Activated CD8-positive, alpha-beta T cell treated with anti-CD3 and anti-CD28 coated beads, Interleukin-2, amount 10 ng/mL, durations not matched to agents 7 days and 5 days (primary cell): ENCODE data around the gene ARHGAP15. TPM values are rescaled to one million over a fixed set of nuclear protein-coding genes. Genes with fewer than 3 reads are reported as not detected.
A peak's percentile ranks its signal among the peaks of the same experiment; 100 is the strongest.

Experiments used
- ATAC-seq: fragments of 150-1000 bp; cut with Tn5 transposase; one replicate; pipeline ENCODE4 v1.10.0; 2021; ENCODE audit warnings: moderate library complexity
- CTCF ChIA-PET: fragments of 350-600 bp; sonication (Branson Sonifier 250); formaldehyde crosslinking; loops from one replicate; lab custom pipeline; 2021; ENCODE audit warnings: antibody characterized with exemption; lab: Charles Lee
- POLR2A ChIA-PET: fragments of 350-600 bp; sonication (Branson Sonifier 250); formaldehyde crosslinking; loops from one replicate; lab custom pipeline; 2021; ENCODE audit warnings: antibody characterized with exemption; lab: Charles Lee
- DNase-seq: peaks from one replicate; pipeline ENCODE4 v3.0.0-alpha.2; 2020
- H3K27ac Mint-ChIP-seq: one replicate; pipeline ENCODE4 v1.8.0; 2021; ENCODE audit warnings: mild to moderate bottlenecking, mixed read lengths
- H3K27me3 Mint-ChIP-seq: one replicate; pipeline ENCODE4 v1.8.0; 2021; ENCODE audit warnings: low read depth, mixed read lengths
- H3K36me3 Mint-ChIP-seq: one replicate; pipeline ENCODE4 v1.8.0; 2021; ENCODE audit warnings: low read depth, mixed read lengths
- H3K4me1 Mint-ChIP-seq: one replicate; pipeline ENCODE4 v1.8.0; 2021; ENCODE audit warnings: low read depth, mixed read lengths
- H3K4me3 Mint-ChIP-seq: one replicate; pipeline ENCODE4 v1.8.0; 2021; ENCODE audit warnings: mild to moderate bottlenecking, mixed read lengths
- H3K9me3 Mint-ChIP-seq: one replicate; pipeline ENCODE4 v1.8.0; 2022; ENCODE audit warnings: mixed read lengths; ENCODE audit not compliant: insufficient read depth
- total RNA-seq, 2 experiments: library from RNA; stranded (reverse); gene quantifications; one replicate each; pipeline ENCODE4 v1.2.3, GENCODE V29; 2021

The ARHGAP15 gene
- total RNA-seq, 2 experiments from 2014 or later, result 154 to 158 TPM

DNA sequence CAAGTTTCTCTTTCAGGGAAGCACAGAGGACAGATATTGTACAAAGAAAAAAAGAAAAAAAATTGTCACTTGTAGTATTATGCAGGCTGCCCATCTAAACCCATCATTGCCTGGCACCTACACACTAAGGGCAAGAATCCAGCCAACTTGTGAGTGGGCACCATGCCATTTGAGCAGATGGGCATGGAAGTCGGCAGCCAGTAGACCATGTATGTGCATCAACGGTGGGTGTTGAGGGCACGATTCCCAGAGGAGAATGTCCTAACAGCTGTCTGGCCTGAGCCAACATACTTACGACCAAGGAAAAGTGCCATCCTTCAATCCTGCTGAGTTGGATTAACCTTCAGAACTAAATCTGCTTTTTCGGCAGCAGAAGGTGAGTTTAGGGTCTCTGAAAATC lies 63.9 kb downstream of the ARHGAP15 start:
- H3K27me3 Mint-ChIP-seq, result no peaks in the 10 kb centered on the region
- CTCF ChIA-PET, result no interaction called here
- H3K27ac Mint-ChIP-seq, result no peak overlapping the region

DNA sequence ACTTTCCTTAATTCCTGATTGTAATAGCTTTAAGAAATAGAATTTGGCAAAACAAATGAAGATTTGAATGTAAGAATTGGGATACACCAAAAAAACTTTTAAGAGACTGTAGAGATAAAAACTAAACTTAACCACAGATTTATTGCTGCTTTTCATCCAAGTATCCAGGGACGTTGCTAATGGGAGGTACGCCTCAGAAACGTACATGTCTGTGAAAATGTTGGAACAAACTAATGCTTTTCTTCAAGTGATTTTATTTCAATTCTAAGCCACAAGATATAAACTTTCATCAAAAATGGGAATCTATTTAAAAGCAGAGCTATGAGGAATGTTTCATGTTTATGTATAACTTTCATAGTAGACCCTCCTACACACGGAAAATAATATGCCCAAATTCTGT lies 66.3 kb downstream of the ARHGAP15 start:
- DNase-seq (no peak), ATAC-seq (no peak)
- Mint-ChIP-seq H3K27ac (no peak overlapping the region), H3K27me3 (no peaks in the 10 kb centered on the region), H3K36me3 (peaks cover 55% of the 10 kb centered on the region), H3K4me1 (peaks cover 1% of the 10 kb centered on the region), H3K4me3 (no peak overlapping the region), H3K9me3 (no peaks in the 10 kb centered on the region)
- ChIA-PET POLR2A (no interaction called here), CTCF (interaction anchor here (1.0 to 1.3 kb wide), 2 partner anchors 9 to 14 kb away, joined by 3 read pairs; no protein-coding TSS in a partner anchor)

More for the DNA sequence above, 63.9 kb downstream of the ARHGAP15 start:
- POLR2A ChIA-PET, result no interaction called here
- Mint-ChIP-seq H3K9me3 (no peaks in the 10 kb centered on the region), H3K4me3 (no peak overlapping the region), H3K4me1 (no peaks in the 10 kb centered on the region), H3K36me3 (peaks cover 50% of the 10 kb centered on the region)
- no peak for ATAC-seq
- DNase-seq, result no peak

DNA sequence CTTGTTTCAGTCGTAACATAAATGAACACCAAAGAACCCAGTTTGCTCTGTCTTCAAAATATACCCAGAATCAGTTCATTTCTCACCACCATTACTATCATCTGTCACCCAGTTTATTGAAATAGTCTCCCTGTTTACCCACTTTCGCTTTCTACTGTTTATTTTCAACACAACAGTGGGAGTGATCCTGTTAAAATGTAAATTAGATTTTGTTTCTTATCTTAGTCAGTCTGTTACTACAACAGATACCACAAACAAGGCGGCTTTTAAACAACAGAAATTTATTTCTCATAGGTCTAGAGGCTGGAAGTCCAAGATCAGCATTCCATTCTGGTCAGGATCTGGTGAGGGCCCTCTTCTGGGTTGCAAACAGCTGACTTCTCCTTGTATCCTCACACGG lies 74.8 kb downstream of the ARHGAP15 start:
- Mint-ChIP-seq H3K4me1 (peaks cover 48% of the 10 kb centered on the region), H3K9me3 (no peaks in the 10 kb centered on the region), H3K4me3 (no peak overlapping the region), H3K27me3 (no peaks in the 10 kb centered on the region), H3K36me3 (peaks cover 82% of the 10 kb centered on the region), H3K27ac (peak overlapping the region; percentile 74)
- ChIA-PET CTCF (interaction anchor here (0.9 to 9.5 kb wide), 12 partner anchors 8 to 93 kb away, joined by 3 to 112 read pairs (median 4); partner anchors contain the start of gene ARHGAP15), POLR2A (interaction anchor here (1.0 kb wide), 1 partner anchor 54 kb away, joined by 3 read pairs; no protein-coding TSS in a partner anchor)
- no peak for DNase-seq
- ATAC-seq, result no peak

DNA sequence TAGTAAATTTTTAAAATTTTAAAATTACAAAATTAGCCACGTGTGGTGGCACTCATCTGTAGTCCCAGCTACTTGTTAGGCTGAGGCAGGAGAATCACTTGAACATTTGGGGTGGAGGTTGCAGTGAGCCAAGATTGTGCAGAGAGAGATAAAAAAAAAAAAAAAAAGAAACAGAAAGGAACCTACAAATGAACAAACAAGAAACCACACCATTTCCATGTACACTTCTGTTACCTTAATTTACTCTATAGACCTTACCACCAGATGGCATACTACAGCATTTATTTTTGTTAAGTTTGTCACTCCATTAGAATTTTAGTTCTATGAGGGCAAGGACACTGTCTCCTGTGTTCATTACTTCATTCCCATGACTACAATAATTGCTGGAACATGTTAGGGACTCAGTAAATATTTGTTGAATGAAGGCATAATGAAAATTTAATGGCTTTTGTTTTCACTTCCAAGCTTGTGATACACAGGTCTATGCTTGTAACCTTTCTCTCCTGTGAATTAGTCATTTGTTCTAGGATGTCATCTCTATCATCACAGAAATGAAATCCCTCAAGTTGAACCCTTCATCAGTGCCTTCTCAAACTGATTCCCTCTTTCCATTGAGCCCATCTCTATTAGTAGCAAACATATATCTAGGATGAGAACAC lies 76.0 kb downstream of the ARHGAP15 start:
- Mint-ChIP-seq H3K4me1 (peaks cover 48% of the 10 kb centered on the region), H3K9me3 (no peaks in the 10 kb centered on the region), H3K36me3 (peaks cover 82% of the 10 kb centered on the region), H3K4me3 (no peak overlapping the region), H3K27ac (peak overlapping the region; percentile 74), H3K27me3 (no peaks in the 10 kb centered on the region)
- ChIA-PET CTCF (interaction anchor here (0.6 to 9.5 kb wide), 16 partner anchors 11 to 170 kb away, joined by 3 to 112 read pairs (median 4); partner anchors contain the start of gene ARHGAP15), POLR2A (interaction anchor here (0.6 to 1.0 kb wide), 2 partner anchors 53 to 1209 kb away, joined by 3 read pairs; no protein-coding TSS in a partner anchor)
- DNase-seq (no peak), ATAC-seq (peak; percentile 77)

DNA sequence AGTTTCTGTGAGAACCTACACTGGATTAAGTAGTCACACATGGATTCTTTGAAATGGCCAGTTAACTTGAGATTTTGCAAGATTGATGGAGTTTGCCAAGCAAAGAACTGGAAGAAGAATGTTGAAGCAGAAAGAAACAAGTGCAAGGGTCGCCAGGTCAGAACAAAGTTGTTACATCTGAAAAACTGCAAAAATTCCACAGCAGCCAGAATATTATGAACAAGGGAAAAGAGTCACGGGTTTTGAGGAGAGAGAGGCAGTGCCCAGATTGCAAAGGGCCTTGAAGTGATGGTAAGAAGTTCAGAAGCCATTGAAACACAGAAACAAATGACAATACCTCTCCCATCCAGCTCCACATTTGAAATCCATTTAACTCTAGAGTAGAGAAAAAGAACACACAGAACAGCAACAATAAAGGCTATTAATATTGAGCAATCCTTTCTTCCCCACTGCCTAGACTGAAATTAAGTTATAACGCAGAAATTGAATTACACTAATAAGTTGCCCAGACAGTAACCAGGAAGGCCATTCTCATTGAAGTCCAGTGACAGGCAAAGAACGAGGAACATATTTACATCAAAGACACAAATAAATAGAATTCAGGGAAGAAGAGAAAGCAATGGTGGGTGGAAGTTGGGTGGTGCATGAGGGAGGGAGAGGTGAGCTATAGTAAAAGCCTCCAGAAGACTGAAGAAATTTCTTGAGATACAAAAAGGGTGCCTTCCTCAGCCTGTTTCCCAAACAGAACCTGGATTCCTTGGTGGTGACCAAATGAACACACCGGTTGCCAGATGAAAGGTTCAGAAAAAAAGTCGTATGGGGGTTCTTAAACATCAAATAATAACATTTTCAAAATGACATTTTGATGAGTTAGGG lies 80.6 kb downstream of the ARHGAP15 start:
- H3K9me3 Mint-ChIP-seq, result no peaks in the 10 kb centered on the region
- H3K4me3 Mint-ChIP-seq, result no peak overlapping the region
- POLR2A ChIA-PET, result no interaction called here
- peaks cover 23% of the 10 kb centered on the region for H3K4me1 Mint-ChIP-seq
- CTCF ChIA-PET, result interaction anchor here (1.2 to 1.7 kb wide), 2 partner anchors 49 to 74 kb away, joined by 4 to 6 read pairs; no protein-coding TSS in a partner anchor
- H3K27me3 Mint-ChIP-seq, result no peaks in the 10 kb centered on the region
- H3K27ac Mint-ChIP-seq, result no peak overlapping the region
- DNase-seq, result no peak
- H3K36me3 Mint-ChIP-seq, result peaks cover 68% of the 10 kb centered on the region
- ATAC-seq, result no peak

DNA sequence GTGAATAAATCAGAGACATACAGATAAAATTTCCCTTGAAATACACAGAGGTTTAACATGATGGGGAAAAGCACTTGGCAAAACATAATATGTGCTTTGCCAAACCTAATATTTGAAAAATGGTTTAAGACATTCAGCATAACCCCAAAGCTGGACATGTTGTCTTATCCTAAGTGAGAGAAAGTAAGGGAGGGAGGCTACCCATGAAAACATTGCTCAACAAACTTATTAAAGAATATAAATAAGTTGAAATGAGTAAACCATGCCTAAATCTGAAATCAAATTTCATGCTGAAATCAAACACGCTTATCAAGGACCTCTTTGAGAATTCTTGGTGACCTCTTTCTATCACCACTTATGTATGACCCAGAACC lies 81.2 kb downstream of the ARHGAP15 start:
- Mint-ChIP-seq H3K9me3 (no peaks in the 10 kb centered on the region), H3K4me1 (peaks cover 20% of the 10 kb centered on the region), H3K27me3 (no peaks in the 10 kb centered on the region), H3K27ac (no peak overlapping the region), H3K36me3 (peaks cover 68% of the 10 kb centered on the region), H3K4me3 (no peak overlapping the region)
- ChIA-PET CTCF (interaction anchor here (1.7 to 3.3 kb wide), 2 partner anchors 48 to 74 kb away, joined by 6 to 16 read pairs; no protein-coding TSS in a partner anchor), POLR2A (no interaction called here)
- no peak for DNase-seq
- no peak for ATAC-seq

DNA sequence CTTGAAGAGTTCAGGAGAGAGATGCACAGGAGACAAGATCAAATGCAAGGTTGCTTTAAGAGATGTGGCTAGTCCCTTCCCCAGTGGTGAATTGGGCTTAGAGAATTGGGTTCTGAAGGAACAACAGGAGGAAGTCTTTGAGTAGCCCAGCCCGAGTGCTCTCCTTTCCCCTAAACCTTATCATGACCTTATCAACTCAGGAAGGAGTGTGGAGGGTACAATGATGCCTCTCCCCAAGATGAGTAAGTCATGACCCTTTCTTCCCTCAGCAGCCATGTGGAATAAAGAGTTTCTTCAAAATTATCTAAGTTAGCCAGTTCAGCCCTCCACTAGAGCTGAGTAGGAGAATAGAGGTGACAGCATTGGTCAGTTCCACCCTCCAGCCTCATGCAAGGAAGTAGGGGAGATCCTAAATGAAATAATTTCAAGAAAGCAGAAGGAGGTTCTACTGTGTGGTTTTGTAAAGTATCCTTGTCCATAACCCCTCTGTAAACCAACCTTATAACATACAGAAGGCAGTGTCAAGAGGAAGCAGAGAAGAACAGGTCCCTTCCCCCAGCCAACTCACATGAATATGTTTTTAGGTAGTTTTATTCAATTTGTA lies 88.4 kb downstream of the ARHGAP15 start:
- ATAC-seq, result peak; percentile 44
- H3K4me1 Mint-ChIP-seq, result peaks cover 30% of the 10 kb centered on the region
- ChIA-PET CTCF (interaction anchor here (1.7 to 3.1 kb wide), 3 partner anchors 41 to 107 kb away, joined by 7 to 12 read pairs (median 8); no protein-coding TSS in a partner anchor), POLR2A (no interaction called here)
- H3K36me3 Mint-ChIP-seq, result peaks cover 65% of the 10 kb centered on the region
- no peaks in the 10 kb centered on the region for H3K9me3 Mint-ChIP-seq
- peak overlapping the region; percentile 73 for H3K27ac Mint-ChIP-seq
- DNase-seq, result no peak
- H3K27me3 Mint-ChIP-seq, result no peaks in the 10 kb centered on the region
- no peak overlapping the region for H3K4me3 Mint-ChIP-seq

DNA sequence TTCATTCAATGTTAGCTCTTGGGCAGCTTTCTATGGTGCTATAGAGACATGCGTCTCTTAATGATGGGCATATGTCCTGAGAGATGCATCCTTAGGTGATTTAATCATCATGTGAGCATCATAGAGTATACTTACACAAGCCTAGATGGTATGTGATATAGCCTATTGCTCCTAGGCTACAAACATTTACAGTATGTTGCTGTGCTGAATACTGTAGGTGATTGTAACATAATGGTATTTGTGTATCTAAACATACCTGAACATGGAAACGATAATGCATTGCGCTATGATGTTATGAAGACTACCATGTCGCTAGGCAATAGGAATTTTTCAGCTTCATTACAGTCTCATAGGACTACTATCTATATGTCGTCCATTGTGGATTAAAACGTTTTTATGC lies 89.4 kb downstream of the ARHGAP15 start:
- H3K36me3 Mint-ChIP-seq, result peaks cover 65% of the 10 kb centered on the region
- H3K9me3 Mint-ChIP-seq, result no peaks in the 10 kb centered on the region
- no peak for ATAC-seq
- peaks cover 40% of the 10 kb centered on the region for H3K4me1 Mint-ChIP-seq
- POLR2A ChIA-PET, result no interaction called here
- no peak for DNase-seq
- no peak overlapping the region for H3K27ac Mint-ChIP-seq
- no peak overlapping the region for H3K4me3 Mint-ChIP-seq
- CTCF ChIA-PET, result interaction anchor here (1.1 to 1.7 kb wide), 2 partner anchors 12 to 40 kb away, joined by 5 to 7 read pairs; no protein-coding TSS in a partner anchor
- no peaks in the 10 kb centered on the region for H3K27me3 Mint-ChIP-seq

DNA sequence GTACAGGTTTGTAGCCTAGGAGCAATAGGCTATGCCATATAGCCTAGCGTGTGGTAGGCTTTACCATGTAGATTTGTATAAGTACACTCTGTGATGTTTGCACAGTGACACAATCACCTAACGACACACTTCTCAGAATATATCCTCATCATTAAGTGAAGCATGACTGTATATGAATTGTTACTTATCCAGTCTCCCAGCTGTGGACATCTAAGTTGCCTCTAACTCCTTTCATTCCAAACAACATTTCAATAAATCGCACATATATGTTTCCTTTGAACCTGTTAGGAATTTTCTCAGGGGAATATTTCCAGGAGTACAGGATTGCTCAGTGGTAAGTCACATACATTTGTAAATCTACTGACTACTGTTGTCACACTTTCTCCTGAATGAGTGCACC lies 90.0 kb downstream of the ARHGAP15 start:
- ATAC-seq (no peak), DNase-seq (no peak)
- Mint-ChIP-seq H3K27ac (no peak overlapping the region), H3K27me3 (no peaks in the 10 kb centered on the region), H3K9me3 (no peaks in the 10 kb centered on the region), H3K36me3 (peaks cover 68% of the 10 kb centered on the region), H3K4me3 (no peak overlapping the region), H3K4me1 (peaks cover 44% of the 10 kb centered on the region)
- ChIA-PET CTCF (interaction anchor here (1.0 to 1.7 kb wide), 2 partner anchors 39 to 64 kb away, joined by 3 to 7 read pairs; no protein-coding TSS in a partner anchor), POLR2A (no interaction called here)

DNA sequence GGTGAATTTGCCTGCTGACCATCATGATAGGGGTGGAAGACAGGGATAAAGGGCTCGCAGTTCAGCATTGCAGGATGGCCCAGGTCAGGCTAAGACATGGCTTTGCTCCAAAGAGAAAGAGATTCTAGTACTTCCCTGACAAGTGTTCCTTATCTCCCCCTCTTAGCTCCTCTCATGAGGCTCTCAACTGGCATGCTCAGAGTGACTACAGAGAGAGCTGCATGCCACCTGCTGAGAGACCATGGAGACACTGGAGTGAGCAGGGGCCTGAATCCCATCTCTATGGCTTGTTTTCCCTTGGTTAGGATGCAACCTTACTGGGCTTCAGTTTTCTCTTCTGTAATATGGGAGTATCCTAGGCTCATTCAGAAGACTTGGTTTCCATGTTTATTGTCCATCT lies 94.3 kb downstream of the ARHGAP15 start:
- DNase-seq (no peak), ATAC-seq (no peak)
- Mint-ChIP-seq H3K27me3 (no peaks in the 10 kb centered on the region), H3K4me3 (no peak overlapping the region), H3K9me3 (no peaks in the 10 kb centered on the region), H3K36me3 (peaks cover 63% of the 10 kb centered on the region), H3K27ac (peak overlapping the region; percentile 17), H3K4me1 (peaks cover 46% of the 10 kb centered on the region)
- ChIA-PET CTCF (interaction anchor here (0.6 to 3.8 kb wide), 14 partner anchors 17 to 188 kb away, joined by 3 to 47 read pairs (median 5); no protein-coding TSS in a partner anchor), POLR2A (interaction anchor here (0.6 kb wide), 1 partner anchor 10 kb away, joined by 3 read pairs; no protein-coding TSS in a partner anchor)

DNA sequence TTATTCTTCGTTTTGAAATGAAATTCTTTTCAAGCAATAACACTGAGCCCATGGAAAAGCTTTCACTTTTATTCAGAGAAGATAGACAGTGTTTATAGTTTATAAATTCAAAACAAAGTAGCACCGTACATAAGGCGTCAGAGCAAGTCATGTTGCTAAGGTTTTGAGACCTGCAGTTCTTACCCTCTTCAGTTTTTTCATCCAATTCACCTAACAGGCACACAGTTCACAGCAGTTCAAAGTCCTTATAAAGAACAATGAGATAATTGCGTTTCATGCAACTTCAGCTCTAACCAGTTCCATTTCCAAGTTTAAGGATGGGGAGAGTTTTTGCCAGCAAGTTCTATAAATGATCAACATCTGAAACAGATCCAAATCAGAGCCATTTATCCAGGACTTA lies 96.7 kb downstream of the ARHGAP15 start:
- DNase-seq (no peak), ATAC-seq (no peak)
- H3K27ac Mint-ChIP-seq, result peak overlapping the region; percentile 48
- ChIA-PET CTCF (interaction anchor here (2.3 kb wide), 2 partner anchors 33 to 115 kb away, joined by 10 to 12 read pairs; no protein-coding TSS in a partner anchor), POLR2A (interaction anchor here (1.2 kb wide), 1 partner anchor 31 kb away, joined by 4 read pairs; no protein-coding TSS in a partner anchor)
- H3K4me1 Mint-ChIP-seq, result peaks cover 59% of the 10 kb centered on the region
- H3K4me3 Mint-ChIP-seq, result no peak overlapping the region
- H3K9me3 Mint-ChIP-seq, result no peaks in the 10 kb centered on the region
- no peaks in the 10 kb centered on the region for H3K27me3 Mint-ChIP-seq
- peaks cover 73% of the 10 kb centered on the region for H3K36me3 Mint-ChIP-seq
